ENCODE measurements around the gene HSBP1L1. TPM values are rescaled to one million over a fixed set of nuclear protein-coding genes. Genes with fewer than 3 reads are reported as not detected.

Gene HSBP1L1
- total and polyA plus RNA-seq, 2 experiments from 2014 or later = 1.8 to 3.7 TPM

- H4K20me1 ChIP-seq (replicated peaks; ENCODE audit: insufficient read depth) = no peaks in the 10 kb centered on the region; the same call in 1 of the 2 replicates
- no peaks in the 10 kb centered on the region for H3F3A ChIP-seq (replicated peaks; ENCODE audit: low read depth)
- H3K27ac ChIP-seq (ENCODE audit: low read depth) = no peak overlapping the region
- H3K36me3 Mint-ChIP-seq (ENCODE audit: low read depth) = peaks cover 25% of the 10 kb centered on the region
- ATAC-seq (no peak), DNase-seq (ENCODE audit: low spot score) (no peak)
- no peak overlapping the region for H3K4me2 ChIP-seq
- H3K79me2 ChIP-seq (replicated peaks; ENCODE audit: insufficient read depth) = peaks cover 12% of the 10 kb centered on the region
- no peaks in the 10 kb centered on the region for H3K9me2 ChIP-seq (ENCODE audit: insufficient read depth)
- H3K36me3 ChIP-seq (ENCODE audit: insufficient read depth) = peaks cover 4% of the 10 kb centered on the region; the same call in 1 of the 2 replicates
- no peak for TF ChIP-seq STAT1 (IDR thresholded peaks at IDR 0.05; ENCODE audit: unreplicated experiment)
- no peak for TF ChIP-seq NANOG (IDR thresholded peaks at IDR 0.05; ENCODE audit: borderline replicate concordance)
- TF ChIP-seq EZH2phosphoT487 (IDR thresholded peaks at IDR 0.05; ENCODE audit: unreplicated experiment) = no peak
- no peak for TF ChIP-seq ETS1 (IDR thresholded peaks at IDR 0.05)
- TF ChIP-seq CREB1 (CRISPR knock-in tag; IDR thresholded peaks at IDR 0.05; ENCODE audit: low read depth) = no peak
- TF ChIP-seq ZNF114 (CRISPR knock-in tag; IDR thresholded peaks at IDR 0.05) = no peak
- no peak for TF ChIP-seq JUNB (IDR thresholded peaks at IDR 0.05; ENCODE audit: unreplicated experiment)
- no peak for TF ChIP-seq ZNF331 (CRISPR knock-in tag; IDR thresholded peaks at IDR 0.05; ENCODE audit: low read depth)
- no peak for TF ChIP-seq ZNF462 (CRISPR knock-in tag; IDR thresholded peaks at IDR 0.05)
- no peak for TF ChIP-seq EZH2 (IDR thresholded peaks at IDR 0.05; ENCODE audit: low read depth, unreplicated experiment)
- no peak for TF ChIP-seq CTCF (conservative IDR thresholded peaks at IDR 0.05; ENCODE audit: low read depth in 2 of 2)
- TF ChIP-seq POLR2AphosphoS5 (IDR thresholded peaks at IDR 0.05; ENCODE audit: low read depth) = no peak
- TF ChIP-seq REST (IDR thresholded peaks at IDR 0.05; ENCODE audit: unreplicated experiment) = no peak
- no peak overlapping the region for H2AFZ ChIP-seq
- H3K4me3 Mint-ChIP-seq = no peak overlapping the region
- no peak overlapping the region for H3K4me3 ChIP-seq
- H3K4me1 ChIP-seq (ENCODE audit: insufficient read depth) = 0 out of 2 replicates have a peak, but pooled peaks cover 3% of the 10 kb centered on the region
- H3K27ac Mint-ChIP-seq = no peak overlapping the region
- H3K27me3 ChIP-seq (ENCODE audit: insufficient read depth) = no peaks in the 10 kb centered on the region
- H3K4me1 Mint-ChIP-seq = peaks cover 13% of the 10 kb centered on the region
- H3K9me3 Mint-ChIP-seq = peaks cover 26% of the 10 kb centered on the region
- peaks cover 4% of the 10 kb centered on the region for H3K27me3 Mint-ChIP-seq (ENCODE audit: insufficient read depth, low read depth, poor library complexity)
These were observed 34.3 kb upstream of the HSBP1L1 start for GRCh38 chr18:79930020-79930642.

Data from GM23338 (cell line).